GM21786 (cell line): ENCODE measurements around the gene TMEM63B.
"Not testable (repeated sequence)": the region's sequence is repeated elsewhere in the genome, so short reads cannot be mapped to it uniquely, and the experiment has no call there.

Experiments
- ATAC-seq: cut with Tn5 transposase; IDR thresholded peaks from one replicate; pipeline ENCODE4 v1.9.1; 2021; ENCODE audit not compliant: unreplicated experiment

TMEM63B gene

GRCh38 chr6:44142835-44143234, 15.5 kb downstream of the TMEM63B start:
- no peak for ATAC-seq

GRCh38 chr6:44143731-44144130, 16.4 kb downstream of the TMEM63B start:
- ATAC-seq = no peak

DNA sequence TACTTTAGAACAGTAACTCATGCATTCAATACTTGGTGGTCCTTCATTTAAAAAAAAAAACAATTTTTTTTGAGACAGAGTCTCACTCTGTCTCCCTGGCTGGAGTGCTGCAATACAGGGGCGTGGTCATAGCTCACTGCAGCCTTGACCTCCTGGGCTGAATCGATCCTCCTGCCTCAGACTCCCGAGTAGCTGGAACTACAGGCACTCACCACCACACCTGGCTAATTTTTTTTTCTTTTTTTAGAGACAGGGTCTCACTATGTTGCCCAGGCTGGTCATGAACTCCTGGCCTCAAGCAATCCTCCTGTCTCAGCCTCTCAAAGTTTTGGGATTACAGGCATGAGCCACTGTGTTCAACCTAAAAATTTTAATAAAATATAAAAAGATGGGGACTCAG, 17.2 kb downstream of the TMEM63B start:
- ATAC-seq = not testable (repeated sequence)

DNA sequence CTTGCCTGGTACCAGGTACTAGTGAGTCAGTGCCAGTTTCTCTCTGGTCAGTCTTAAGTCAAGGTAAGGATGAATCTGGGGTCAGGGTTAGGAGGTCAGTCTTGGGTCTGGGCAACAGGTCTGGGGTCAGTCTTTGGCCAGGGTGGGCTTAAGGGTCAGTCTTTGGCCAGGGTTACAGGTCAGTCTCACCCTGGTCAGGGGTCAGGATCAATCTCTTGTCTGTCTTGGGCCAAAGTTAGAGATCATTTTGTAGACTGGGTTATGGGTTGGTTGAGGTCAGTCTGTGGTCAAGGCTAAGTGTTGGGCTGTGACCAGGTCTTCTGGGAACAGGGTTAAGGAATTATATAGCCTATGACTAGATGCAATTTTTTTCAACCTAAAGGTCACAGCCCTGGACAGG, 18.5 kb downstream of the TMEM63B start:
- no peak for ATAC-seq

- no peak for ATAC-seq
Measured at GRCh38 chr6:44146685-44147084, 19.3 kb downstream of the TMEM63B start.

- ATAC-seq = no peak
Measured at GRCh38 chr6:44147256-44147655, 19.9 kb downstream of the TMEM63B start.

GRCh38 chr6:44148306-44148705, 21.0 kb downstream of the TMEM63B start:
- ATAC-seq = no peak

DNA sequence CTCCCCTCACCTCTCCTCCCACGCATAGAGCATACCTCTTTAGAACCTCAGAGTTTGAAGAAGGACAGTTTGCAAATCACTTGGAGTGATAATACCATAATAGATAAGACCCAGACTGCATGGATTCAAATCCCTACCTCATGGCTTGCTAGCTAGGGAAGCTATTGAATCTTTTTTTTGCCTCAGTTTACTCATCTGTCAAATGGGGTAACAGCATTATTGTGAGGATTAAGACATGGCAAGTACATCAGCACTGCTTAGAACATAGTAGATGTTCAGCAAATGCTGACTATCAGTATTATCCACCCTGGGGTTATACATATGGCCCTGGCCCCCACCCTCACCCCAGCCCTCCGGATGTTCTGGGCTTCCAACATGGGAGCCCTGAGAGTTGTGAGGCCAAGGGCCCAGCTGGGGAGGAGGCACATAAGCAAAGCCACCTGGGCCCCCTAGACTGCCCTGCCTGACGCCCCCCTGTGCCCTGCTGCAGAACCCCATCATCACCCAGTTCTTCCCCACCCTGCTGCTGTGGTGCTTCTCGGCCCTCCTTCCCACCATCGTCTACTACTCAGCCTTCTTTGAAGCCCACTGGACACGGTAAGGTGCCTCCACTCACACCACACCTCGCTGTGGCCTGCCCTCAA, 22.1 kb downstream of the TMEM63B start:
- ATAC-seq = no peak

DNA sequence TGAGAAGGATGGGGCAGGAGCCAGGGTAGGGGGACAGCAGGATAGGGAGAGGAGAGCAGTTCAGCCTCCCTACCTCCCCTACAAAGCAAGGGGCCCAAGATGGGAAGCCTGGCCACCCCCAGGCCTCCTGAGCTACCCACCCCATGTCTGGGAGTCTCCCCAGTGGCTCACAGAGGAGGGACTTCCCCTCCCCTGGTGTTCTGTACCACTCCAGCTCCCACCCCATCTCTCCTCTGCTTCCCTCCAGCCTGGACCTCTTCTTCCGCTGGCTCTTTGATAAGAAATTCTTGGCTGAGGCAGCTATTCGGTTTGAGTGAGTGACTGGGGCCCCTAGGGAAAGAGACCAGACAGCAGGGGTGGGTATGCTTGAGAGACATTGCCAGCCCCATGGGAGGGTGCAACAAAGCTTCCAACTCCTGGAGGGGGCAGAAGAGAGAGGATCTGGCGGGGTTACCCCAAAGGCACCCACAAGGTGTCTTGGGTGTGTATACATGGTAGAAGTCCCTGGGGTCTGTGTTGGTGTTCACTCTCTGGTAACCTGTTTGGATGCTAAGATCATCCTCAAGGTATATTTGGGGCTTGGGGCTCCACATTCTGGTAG, 23.1 kb downstream of the TMEM63B start:
- no peak for ATAC-seq

DNA sequence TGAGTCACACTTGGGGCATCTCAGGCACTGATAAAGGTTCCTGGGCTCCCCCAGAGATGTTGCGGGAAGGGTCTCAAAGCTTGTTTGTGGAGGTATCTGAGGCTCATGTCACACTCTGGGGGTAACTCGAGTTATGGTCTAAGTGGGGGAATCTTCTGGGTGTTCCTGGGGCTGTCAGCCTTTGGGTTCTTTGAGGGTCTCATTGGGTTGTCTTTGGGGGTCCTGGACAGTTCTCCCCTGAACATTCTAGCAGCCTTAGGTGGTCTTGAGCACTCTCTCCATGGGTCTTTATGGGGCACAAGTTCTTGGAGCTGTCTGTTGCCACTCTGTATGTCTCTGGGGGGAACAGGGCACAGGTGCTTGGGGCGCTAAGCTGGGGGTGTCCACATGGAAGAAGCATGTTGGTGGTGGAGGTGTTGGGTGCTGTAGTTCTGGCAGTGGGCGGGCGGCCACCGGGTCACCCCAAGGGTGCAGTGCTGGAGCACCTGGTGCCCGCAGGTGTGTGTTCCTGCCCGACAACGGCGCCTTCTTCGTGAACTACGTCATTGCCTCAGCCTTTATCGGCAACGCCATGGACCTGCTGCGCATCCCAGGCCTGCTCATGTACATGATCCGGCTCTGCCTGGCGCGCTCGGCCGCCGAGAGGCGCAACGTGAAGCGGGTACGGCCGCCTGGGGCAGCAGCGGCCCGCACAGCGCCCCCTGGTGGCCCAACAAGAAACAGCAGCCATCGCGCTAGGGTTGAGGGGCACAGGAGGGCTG, 24.2 kb downstream of the TMEM63B start:
- ATAC-seq = no peak

DNA sequence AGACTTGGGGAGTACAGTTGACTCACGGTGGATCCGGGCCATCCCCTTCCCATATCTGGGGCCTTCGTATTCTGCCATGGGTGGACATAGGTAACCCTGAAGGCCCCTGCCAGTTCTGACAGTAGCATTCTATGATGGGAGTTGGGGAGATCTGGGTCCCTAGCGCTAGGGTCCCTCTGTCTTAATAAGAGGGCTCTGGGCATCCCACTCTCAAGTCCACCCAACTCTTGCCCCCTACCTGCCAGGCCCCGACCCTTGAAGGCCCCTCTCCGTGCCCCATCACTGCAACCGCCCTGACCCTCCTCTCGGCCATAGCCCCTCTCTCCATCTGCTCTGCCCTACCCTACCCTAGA, 24.7 kb downstream of the TMEM63B start:
- no peak for ATAC-seq

DNA sequence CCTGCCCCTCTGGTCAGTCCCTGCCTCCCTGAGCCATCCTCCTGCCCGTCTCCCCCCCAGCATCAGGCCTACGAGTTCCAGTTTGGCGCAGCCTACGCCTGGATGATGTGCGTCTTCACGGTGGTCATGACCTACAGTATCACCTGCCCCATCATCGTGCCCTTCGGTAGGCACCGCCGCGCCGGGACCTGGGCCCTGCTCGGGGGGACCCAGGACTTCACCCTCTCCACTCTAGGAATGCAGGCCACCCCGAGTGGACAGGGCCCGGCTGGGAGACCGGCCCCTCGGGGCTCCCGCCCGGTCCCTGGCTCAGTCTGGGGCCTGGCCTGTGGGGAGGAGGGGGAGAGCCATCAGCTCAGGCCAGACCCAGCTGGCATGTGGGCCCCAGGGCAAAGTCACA, 25.2 kb downstream of the TMEM63B start:
- no peak for ATAC-seq

DNA sequence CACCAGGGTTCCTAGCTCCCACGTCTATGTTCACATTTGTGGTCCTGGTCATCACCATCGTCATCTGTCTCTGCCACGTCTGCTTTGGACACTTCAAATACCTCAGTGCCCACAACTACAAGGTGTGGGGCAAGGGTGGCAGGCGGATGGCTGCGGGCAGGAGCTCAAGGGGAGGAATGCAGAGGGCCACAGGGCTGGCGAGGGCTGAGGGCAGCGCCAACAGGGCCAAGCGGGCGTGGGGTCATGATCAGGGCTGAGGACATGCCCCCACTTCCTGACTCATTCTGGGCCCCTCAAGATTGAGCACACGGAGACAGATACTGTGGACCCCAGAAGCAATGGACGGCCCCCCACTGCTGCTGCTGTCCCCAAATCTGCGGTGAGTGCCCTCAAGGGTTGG, 26.7 kb downstream of the TMEM63B start:
- ATAC-seq = no peak

DNA sequence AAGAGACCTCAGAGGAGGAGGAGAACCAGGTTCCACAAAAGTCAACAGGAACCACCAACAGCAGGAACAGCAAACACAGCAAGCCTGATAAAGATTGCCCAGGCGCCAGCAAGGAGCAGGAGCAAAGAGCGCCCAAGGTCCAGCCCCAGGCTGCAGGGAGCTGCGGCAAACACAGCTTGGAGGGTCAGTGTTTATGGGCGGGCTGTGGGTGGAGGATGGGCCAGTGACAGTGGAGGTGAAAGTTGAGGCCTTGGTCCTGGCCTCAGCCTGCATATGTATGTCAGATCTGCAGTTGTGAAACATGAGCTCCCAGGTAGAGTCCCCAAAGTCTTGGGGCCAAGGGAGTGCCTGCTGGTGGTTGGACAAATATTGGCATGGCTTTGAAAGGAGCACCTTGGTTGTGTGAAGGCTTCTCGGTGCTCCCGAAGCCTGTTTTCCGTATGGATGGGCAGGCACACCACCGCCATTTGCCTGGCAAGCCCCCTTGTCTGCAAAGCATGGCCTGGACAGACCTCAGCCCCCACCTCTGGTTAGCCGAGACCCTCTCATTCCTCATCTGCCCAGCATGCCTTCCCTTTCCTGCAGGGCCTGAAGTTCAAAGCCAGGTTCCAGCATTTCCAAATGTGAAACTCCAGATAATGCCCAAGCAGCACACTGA, 29.3 kb downstream of the TMEM63B start:
- no peak for ATAC-seq

- no peak for ATAC-seq
Measured at GRCh38 chr6:44157152-44157521, 29.8 kb downstream of the TMEM63B start.

DNA sequence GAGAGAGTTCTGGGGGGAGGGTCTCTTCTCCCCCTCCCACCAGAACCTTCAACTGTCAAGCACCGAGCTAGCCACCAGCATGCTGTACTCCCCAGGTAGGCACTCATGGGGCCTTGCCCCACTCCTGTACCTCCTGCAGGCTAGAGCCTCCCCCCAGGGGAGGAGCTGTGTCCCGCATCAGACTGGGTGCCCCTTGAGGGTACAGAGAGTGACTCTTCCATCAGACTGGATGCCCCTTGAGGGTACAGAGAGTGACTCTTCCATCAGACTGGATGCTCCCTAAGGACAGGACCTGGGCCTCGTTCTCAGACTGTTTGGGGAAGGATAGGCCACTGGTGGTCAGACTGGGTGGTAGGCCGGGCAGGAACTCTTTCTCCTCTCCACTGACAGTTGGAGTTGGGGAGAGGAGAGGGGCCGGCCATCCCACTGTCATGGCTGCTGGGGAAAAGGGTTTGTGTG, 31.4 kb downstream of the TMEM63B start, which contains the start of gene CAPN11:
CAPN11 (plus strand) TSS at position 51 of the 459 bp plus-strand sequence; CDS start at position 80, 29 bp downstream.
- ATAC-seq = no peak

DNA sequence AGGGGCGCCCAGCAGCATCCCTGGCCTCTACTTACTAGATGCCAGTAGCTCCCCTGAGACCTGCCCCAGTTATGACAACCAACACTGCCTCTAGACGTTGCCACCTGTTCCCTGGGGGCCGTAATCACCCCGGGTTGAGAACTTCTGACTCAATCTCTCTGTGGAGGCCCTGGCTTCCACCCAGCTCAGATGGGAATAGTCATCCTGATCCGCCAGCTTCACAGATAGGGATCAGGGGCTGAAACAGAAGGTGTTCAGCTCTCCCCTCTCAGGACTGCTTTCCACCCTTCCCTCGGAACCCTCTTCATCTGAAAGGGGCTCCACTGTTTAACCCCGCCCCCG, 34.6 kb downstream of the TMEM63B start:
- ATAC-seq = no peak

GRCh38 chr6:44162876-44163625, 35.7 kb downstream of the TMEM63B start:
- ATAC-seq = no peak

DNA sequence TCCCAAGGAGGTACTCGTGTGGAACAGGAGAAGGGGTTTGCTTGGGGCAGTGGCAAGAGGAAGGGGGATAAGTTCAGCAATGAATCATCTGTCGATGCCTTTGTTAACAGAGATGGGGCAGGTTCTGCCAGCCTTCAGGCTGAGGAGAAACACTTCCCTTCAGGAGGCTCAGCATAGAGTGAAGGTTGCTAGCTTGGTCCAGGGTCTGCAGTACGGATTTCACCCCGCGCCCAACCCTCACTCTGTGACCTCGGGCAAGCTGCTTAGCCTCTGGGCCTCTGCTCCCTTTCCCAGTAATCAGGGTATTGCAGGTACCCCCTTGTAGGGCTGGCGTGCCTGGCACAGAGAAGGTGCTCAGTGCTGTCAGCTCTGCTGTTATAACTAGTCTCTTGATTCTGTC, 38.8 kb downstream of the TMEM63B start:
- ATAC-seq = no peak

DNA sequence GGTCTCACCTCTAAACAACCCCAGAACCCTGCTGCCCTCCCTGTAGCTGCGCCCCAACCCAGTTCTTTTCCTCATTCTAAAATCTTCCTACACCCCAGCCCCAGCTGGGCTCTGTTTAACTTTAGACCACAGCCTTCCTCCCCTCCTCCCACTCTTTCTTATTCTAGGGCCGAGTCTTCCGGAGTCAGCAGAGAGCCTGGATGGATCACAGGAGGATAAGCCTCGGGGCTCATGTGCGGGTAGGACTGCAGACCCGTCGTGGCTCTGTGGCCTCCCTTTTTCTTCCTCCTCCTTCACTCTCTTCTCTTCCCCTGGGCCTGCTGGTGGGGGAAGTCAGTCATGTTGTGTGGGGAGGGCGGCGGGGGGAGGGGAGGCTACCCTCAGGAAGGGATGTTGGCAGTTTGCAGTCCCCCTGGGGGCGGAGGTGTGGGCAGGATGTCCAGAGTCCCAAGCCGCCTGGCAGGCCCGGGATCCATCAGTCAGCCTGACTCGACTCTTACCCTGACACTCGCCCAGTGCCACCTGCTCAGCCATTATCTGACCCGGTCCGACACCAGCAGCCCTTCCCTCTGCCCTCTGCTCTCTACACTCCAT, 39.3 kb downstream of the TMEM63B start:
- ATAC-seq = no peak

DNA sequence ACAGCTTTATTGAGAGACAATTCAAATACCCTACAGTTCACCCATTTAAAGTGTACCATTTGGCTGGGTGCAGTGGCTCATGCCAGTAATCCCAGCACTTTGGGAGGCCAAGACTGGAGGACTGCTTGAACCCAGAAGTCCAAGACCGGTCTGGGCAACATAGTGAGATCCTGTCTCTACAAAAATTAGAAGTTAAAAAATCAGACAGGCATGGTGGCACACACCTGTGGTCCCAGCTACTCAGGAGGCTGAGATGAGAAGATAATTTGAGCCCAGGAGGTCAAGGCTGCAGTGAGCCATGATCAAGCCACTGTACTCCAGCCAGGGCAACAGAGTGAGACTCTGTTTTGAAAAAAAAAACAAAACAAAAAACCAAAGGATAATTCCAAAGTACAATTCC, 40.2 kb downstream of the TMEM63B start:
- no peak for ATAC-seq
